ENCODE data around the gene KIAA0586. TPM values are rescaled to one million over a fixed set of nuclear protein-coding genes. Genes with fewer than 3 reads are reported as not detected.
"Not testable (repeated sequence)": the region's sequence is repeated elsewhere in the genome, so short reads cannot be mapped to it uniquely, and the experiment has no call there.

Gene KIAA0586
- total RNA-seq, 1 experiment from 2014 or later: 49.8 TPM

GRCh38 chr14:58547649-58548048 is 120.1 kb downstream of the KIAA0586 start:
- no peak for DNase-seq (ENCODE audit: low read depth)

- peak; percentile 6 for DNase-seq (ENCODE audit: low read depth)
Measured at GRCh38 chr14:58549105-58549757, 121.7 kb downstream of the KIAA0586 start.

GRCh38 chr14:58553959-58554358 is 126.4 kb downstream of the KIAA0586 start:
- DNase-seq (ENCODE audit: low read depth): no peak

- DNase-seq (ENCODE audit: low read depth): no peak
Measured at GRCh38 chr14:58555647-58556046, 128.1 kb downstream of the KIAA0586 start.

GRCh38 chr14:58557242-58557641 is 129.7 kb downstream of the KIAA0586 start:
- DNase-seq (ENCODE audit: low read depth): no peak

GRCh38 chr14:58560208-58560607 is 132.7 kb downstream of the KIAA0586 start:
- peak; percentile 64 for DNase-seq (ENCODE audit: low read depth)

GRCh38 chr14:58562141-58562540 is 134.6 kb downstream of the KIAA0586 start:
- DNase-seq (ENCODE audit: low read depth): no peak

- DNase-seq (ENCODE audit: low read depth): no peak
Measured at GRCh38 chr14:58563978-58564377, 136.5 kb downstream of the KIAA0586 start.

- DNase-seq (ENCODE audit: low read depth): no peak
Measured at GRCh38 chr14:58565832-58566231, 138.3 kb downstream of the KIAA0586 start.

- DNase-seq (ENCODE audit: low read depth): no peak
Measured at GRCh38 chr14:58566979-58567378, 139.5 kb downstream of the KIAA0586 start.

- DNase-seq (ENCODE audit: low read depth): no peak
Measured at GRCh38 chr14:58568322-58568721, 140.8 kb downstream of the KIAA0586 start.

GRCh38 chr14:58571256-58571655 is 143.7 kb downstream of the KIAA0586 start:
- no peak for DNase-seq (ENCODE audit: low read depth)

GRCh38 chr14:58571769-58572472 is 144.4 kb downstream of the KIAA0586 start:
- peak; percentile 34 for DNase-seq (ENCODE audit: low read depth)

GRCh38 chr14:58572473-58572853 is 144.9 kb downstream of the KIAA0586 start:
- DNase-seq (ENCODE audit: low read depth): no peak

GRCh38 chr14:58572863-58573262 is 145.3 kb downstream of the KIAA0586 start:
- DNase-seq (ENCODE audit: low read depth): no peak

GRCh38 chr14:58574623-58575022 is 147.1 kb downstream of the KIAA0586 start:
- no peak for DNase-seq (ENCODE audit: low read depth)

GRCh38 chr14:58575956-58576355 is 148.4 kb downstream of the KIAA0586 start:
- no peak for DNase-seq (ENCODE audit: low read depth)

GRCh38 chr14:58580035-58580434 is 152.5 kb downstream of the KIAA0586 start:
- not testable (repeated sequence) for DNase-seq (ENCODE audit: low read depth)

- DNase-seq (ENCODE audit: low read depth): not testable (repeated sequence)
Measured at GRCh38 chr14:58581389-58581788, 153.9 kb downstream of the KIAA0586 start.

GRCh38 chr14:58584383-58584782 is 156.9 kb downstream of the KIAA0586 start:
- no peak for DNase-seq (ENCODE audit: low read depth)

- DNase-seq (ENCODE audit: low read depth): peak; percentile 12
Measured at GRCh38 chr14:58587271-58587670, 159.8 kb downstream of the KIAA0586 start.

- not testable (repeated sequence) for DNase-seq (ENCODE audit: low read depth)
Measured at GRCh38 chr14:58588321-58588720, 160.8 kb downstream of the KIAA0586 start.

- DNase-seq (ENCODE audit: low read depth): no peak
Measured at GRCh38 chr14:58593977-58594376, 166.5 kb downstream of the KIAA0586 start.
